NCI-H2081 treated with DMSO at 0.1 percent for 48 hours (cell line): ENCODE measurements around the gene WNT2.
"Not testable (repeated sequence)": the region's sequence is repeated elsewhere in the genome, so short reads cannot be mapped to it uniquely, and the experiment has no call there.

Experiments used
- DNase-seq: peaks from one replicate; lab custom pipeline; 2025; lab: John Stamatoyannopoulos, UW

WNT2 gene

GRCh38 chr7:117308891-117309290 lies 14.0 kb downstream of the WNT2 start:
- DNase-seq = no peak

DNA sequence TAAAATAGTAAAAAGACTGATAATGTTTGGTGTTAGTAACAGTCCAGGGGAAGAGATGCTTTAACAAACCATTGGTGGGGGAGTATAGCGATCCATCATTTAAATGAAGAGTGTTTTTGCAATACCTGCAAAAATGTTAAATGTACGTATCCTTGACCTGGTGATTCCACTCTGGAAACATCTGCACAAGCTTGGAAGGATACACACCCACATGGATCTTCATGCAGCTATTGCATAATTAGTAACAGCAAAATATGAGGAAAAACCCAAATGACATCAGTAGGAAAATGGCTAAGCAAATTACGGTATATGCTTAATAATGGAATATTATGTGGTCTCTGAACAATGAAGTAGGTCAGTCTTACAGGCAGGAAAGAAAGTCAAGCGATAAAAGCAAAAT lies 20.5 kb downstream of the WNT2 start:
- no peak for DNase-seq

DNA sequence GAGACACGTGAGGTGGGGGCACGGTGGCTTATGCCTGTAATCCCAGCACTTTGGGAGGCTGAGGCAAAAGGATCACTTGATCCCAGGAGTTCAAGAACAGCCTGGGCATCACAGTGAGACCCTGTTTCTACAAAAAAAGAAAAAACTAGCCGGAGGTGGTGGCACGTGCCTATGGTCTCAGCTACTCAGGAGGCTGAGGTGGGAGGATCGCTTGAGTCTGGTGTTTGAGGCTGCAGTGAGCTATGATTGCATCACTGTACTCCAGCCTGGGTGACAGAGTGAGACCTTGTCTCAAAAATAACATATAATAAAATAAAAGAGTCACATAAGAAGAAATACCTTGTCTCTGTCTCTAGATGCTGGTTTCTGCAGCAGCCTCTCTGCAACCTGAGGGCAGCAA lies 22.4 kb downstream of the WNT2 start:
- DNase-seq = not testable (repeated sequence)

DNA sequence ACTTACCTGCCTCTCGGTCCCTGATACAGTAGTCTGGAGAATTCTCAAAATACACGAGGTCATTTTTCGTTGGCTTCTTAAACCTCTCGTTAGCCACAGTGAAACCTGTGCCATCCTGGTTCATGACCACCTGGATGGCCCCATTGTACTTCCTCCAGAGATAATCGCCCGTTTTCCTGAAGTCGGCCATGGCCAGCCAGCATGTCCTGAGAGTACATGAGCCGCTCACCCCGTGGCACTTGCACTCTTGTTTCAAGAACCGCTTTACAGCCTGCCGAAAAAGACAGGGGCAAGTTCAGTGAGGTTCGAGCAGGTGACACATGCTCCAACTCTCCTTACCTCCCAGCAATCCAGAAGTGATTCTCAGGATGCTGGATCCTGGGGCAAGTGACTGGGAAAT lies 25.3 kb downstream of the WNT2 start:
- no peak for DNase-seq

DNA sequence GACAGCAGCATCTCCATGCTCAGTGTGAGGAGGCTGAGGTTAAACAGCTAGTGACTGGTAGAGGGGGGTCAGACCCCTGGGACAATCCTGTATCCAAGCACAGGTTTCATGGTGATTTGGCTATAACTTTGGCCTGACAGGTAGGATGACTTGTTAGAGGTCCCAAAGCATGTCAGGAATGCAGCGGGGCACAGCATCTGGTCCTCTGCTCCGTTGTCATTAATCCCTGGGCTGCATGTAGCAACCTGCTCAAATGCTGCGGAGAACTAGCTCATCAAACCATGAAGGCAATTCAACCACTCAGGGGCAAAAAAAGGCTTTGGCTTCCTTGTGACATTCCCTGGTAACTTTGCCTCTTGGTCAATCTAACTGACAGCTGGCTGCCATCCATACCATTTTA lies 26.8 kb downstream of the WNT2 start:
- DNase-seq = no peak

- no peak for DNase-seq
These were observed 37.0 kb downstream of the WNT2 start for GRCh38 chr7:117285826-117286225.

GRCh38 chr7:117284692-117285091 lies 38.2 kb downstream of the WNT2 start:
- DNase-seq = no peak

GRCh38 chr7:117283779-117284178 lies 39.1 kb downstream of the WNT2 start:
- no peak for DNase-seq

- DNase-seq = no peak
These were observed 39.5 kb downstream of the WNT2 start for GRCh38 chr7:117283371-117283770.

- no peak for DNase-seq
These were observed 40.5 kb downstream of the WNT2 start for GRCh38 chr7:117282239-117282812.

DNA sequence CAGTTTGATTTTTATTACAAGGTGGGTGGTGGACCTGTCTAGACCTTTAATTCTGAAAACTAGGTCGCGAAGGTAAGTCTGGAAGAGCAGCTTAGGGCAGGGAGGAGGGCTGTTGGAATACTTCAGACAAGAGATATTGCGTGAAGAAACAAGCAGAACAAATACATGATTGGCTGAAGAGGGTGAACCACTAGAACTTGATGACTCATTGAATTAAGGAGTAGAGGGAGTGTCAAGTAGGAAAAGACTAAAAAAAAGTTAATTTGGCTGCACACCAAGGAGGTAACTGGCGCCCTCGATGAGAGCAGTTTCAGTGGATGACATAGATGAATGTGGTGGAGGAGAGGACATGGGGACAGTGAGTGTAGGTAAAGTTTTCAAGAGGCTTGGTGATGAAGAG lies 41.3 kb downstream of the WNT2 start:
- no peak for DNase-seq

- no peak for DNase-seq
These were observed 42.8 kb downstream of the WNT2 start for GRCh38 chr7:117279931-117280557.

GRCh38 chr7:117279203-117279602 lies 43.7 kb downstream of the WNT2 start:
- no peak for DNase-seq

DNA sequence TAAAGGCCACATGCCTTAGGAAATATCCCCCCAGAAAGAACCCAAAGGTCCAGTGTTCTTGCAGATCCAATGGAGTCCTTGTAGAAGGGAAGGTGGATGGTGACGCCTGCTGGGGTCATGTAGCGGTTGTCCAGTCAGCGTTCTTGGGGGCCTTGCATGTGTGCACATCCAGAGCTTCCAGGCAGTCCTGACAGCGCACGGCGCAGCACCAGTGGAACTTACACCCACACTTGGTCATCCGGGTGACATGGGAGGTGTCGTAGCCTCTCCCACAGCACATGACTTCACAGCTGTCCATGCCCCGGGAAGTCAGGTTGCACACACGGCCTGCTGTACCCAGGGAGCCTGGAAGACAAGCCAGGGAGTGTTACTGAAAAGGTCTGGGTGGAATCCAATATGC lies 44.8 kb downstream of the WNT2 start:
- no peak for DNase-seq

DNA sequence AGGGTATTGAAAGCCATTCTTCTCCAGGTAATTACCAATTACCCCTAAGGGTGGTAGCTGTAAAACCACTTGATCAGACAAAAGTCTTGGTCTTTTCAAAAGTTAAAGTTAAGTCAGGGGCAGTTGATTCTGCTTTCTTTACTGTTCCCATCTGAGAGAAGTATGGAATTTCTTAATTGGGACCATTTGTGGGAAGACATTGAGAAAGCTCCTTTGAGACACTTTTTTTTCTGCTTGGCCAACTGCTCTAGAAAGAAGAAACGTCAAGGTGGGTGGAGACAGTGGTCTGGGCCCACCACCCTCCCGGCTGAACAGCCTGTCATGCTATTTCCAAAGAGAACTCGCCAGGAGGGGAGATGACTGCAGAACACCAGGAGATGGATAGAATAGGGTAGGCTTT lies 45.3 kb downstream of the WNT2 start:
- DNase-seq = no peak

DNA sequence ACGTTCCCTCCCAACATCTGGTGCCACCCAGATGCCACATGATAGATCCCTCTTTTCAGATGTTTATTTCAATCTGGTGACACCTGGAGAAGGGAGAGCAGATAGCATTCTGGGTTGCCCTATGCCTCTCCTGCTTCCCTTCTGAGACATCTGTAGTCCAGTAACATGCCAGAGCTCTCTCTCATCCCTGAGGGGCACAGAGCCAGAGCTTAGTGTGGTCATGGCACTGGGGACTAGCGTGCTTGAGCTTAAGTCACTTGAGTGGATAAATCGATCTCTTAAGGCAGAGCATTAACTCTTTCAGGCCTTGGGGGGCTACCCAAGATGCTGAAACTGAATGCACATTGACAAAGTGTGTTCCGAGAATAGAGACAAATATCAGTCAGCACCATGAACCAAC lies 47.9 kb downstream of the WNT2 start:
- DNase-seq = no peak

DNA sequence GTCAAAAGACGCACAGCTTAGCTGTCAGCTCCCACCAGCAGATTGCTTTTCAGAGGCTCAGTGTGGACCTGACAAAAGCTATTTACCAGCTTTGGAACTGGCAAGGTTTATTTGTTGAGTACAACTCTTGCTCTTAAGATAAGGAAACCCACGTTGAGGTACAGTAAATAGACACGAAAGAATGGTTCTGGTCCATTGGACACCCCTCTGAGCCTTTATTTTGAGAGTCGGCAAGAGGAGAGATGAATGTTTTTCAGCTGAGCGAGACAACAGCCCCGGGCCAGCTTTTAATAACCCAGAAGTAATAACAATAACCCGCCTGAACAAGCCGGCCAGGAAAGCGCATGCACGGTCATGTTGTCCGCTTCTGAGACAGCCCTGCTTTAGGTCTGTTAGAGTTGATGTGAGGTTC lies 49.0 kb downstream of the WNT2 start:
- DNase-seq = no peak

DNA sequence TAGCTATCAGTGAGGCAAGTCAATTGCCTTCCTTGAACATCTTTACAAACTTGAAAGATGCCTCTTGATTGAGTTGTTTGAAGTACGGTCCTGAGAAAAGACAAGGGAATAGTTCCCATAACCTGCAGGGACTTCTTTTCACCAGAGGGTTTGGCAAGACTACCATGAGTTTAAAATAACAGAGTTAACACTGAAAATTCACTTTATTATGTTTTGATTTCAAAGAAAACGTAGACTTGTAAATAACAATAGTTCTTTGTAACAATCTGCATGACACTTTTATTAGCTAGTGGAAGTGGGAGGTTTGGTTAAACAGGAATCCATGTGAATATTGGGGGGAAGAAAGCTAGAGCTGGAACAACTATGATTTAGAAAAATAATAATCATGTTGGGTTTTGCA lies 49.5 kb downstream of the WNT2 start:
- DNase-seq = no peak

DNA sequence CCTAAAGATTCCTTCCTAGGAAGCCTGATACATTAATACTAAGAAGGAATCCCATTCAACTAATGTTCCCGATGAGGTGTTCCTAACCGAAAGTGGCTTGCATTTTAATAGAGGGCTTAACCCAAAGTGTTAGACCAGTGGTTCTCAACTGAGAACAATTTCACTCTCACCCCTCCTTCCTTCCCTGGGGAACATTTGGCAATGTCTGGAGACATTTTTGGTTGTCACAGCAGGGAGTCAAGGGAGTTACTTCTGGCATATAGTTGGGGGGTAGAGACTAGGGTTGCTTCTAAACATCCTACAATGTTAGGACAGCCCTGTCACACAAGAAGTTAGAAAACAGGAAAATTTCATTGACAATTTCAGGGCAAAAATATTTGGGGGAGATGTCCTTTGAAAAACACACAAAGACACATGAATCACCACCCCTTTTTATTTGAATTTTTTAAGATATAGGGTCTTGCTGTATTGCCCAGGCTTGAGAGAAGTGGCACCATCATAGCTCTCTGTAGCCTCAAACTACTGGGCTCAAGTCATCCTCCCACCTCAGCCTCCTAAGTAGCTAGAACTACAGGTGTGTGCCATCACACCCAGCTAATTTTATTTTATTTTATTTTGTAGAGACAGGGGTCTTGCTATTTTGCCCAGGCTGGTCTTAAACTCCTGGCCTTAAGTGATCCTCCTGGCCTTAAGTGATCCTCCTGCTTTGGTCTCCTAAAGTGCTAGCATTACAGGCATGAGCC lies 50.7 kb downstream of the WNT2 start:
- no peak for DNase-seq

- DNase-seq = no peak
These were observed 51.3 kb downstream of the WNT2 start for GRCh38 chr7:117271566-117271965.

DNA sequence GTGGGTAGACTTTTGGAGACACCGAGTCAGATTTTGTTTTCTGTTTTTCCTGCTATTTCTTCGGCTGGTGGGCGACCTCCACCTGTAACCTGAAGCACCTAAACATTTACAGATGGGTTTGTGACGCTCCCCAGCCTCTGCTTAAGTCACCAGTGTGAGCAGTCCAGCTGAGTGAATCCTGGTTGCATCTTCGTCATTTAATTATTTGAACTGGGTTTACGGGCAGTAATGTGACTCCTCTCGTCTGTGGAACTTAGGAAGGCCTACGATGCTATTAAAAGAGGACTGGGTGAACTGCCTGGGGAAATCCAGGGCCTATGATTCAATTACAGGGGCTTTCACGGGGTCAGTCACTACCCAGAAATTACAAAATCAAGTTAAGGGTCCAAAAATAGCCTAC lies 52.5 kb downstream of the WNT2 start:
- DNase-seq = no peak

GRCh38 chr7:117269886-117270285 lies 53.0 kb downstream of the WNT2 start:
- no peak for DNase-seq

- DNase-seq = no peak
These were observed 53.4 kb downstream of the WNT2 start for GRCh38 chr7:117269417-117269816.

DNA sequence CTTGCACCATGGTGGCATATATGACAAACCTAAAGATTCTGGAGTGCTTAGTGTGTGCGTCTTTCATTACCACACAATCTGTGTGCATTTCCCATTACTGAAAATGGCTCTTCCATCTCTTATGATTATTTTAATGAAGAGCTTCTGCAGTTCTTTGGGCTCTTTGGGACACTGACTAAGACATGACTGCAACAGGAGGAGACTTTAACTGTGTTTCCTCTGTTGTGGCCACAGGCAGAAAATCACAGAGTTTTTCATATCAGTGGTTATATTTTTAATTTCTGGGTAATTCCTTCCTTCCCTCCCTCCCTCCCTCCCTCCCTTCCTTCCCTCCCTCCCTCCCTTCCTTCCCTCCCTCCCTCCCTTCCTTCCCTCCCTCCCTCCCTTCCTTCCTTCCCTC lies 58.1 kb downstream of the WNT2 start:
- no peak for DNase-seq
